A549 (cell line): Measurements from ENCODE around the gene RNF207. TPM values are rescaled to one million over a fixed set of nuclear protein-coding genes. Genes with fewer than 3 reads are reported as not detected.

Experiments used
- ATAC-seq, 2 experiments: fragments of 200-7000 bp in 1 of 2; fragments of >200 bp in 1 of 2; cut with Nextera tagmentation in 1 of 2; cut with Tn5 transposase in 1 of 2; 3 replicates each; pipeline versions ENCODE4 v1.8.0 to v1.9.1; 2018 to 2020; ENCODE audit warnings: mild to moderate bottlenecking in 1 of 2, moderate library complexity in 1 of 2
- CTCF ChIA-PET: fragments of 300-600 bp; sonication (Branson Sonifier 250); formaldehyde crosslinking; extraction: SDS; loops from one replicate; lab custom pipeline; 2021; ENCODE audit warnings: antibody characterized with exemption, inconsistent platforms; lab: Yijun Ruan, JAX
- POLR2A ChIA-PET: fragments of 350-600 bp; formaldehyde crosslinking; extraction: SDS; loops from one replicate; lab custom pipeline; 2021; ENCODE audit warnings: antibody characterized with exemption, inconsistent platforms; lab: Yijun Ruan, JAX
- DNase-seq, 2 experiments: peaks; one replicate each; pipeline versions ENCODE4 v3.0.0 to v3.0.0-alpha.2; 2011 to 2016; ENCODE audit warnings: low read depth in 1 of 2, low spot score in 1 of 2
- FAIRE-seq: peaks from 2 replicates; lab custom pipeline; 2011; peaks lifted over from hg19 to GRCh38; lab: Jason Lieb, UNC
- H3K27ac ChIP-seq, 2 experiments: fragments of >200 bp; sonication (Bioruptor Twin); formaldehyde crosslinking; 3 replicates each; pipeline ENCODE4 v1.5.1; 2016 to 2017
- H3K4me1 ChIP-seq: fragments of >200 bp; sonication (Bioruptor Twin); formaldehyde crosslinking; 3 replicates; pipeline ENCODE4 v1.6.1; 2016
- H3K4me2 ChIP-seq: fragments of >200 bp; sonication (Bioruptor Twin); formaldehyde crosslinking; 3 replicates; pipeline ENCODE4 v1.6.1; 2016
- H3K4me3 ChIP-seq: fragments of >200 bp; sonication (Bioruptor Twin); formaldehyde crosslinking; 3 replicates; pipeline ENCODE4 v1.5.1; 2016
- H3K9me3 ChIP-seq: fragments of >200 bp; sonication (Bioruptor Twin); formaldehyde crosslinking; 3 replicates; pipeline ENCODE4 v1.6.1; 2016
- ATOH8 ChIP-seq: fragments of 250-450 bp; sonication (Bioruptor Pico); IDR thresholded peaks from 2 replicates; pipeline ENCODE4 v1.5.0; 2020; ENCODE audit warnings: low read depth, mild to moderate bottlenecking, moderate library complexity
- BCL3 ChIP-seq: fragments of >200 bp; sonication (Bioruptor Twin); formaldehyde crosslinking; IDR thresholded peaks from 3 replicates; pipeline ENCODE4 v1.6.1; 2016
- CBX8 ChIP-seq: fragments of 200-600 bp; sonication (generic); IDR thresholded peaks from 2 replicates; pipeline ENCODE4 v1.6.1; 2016
- CHD2 ChIP-seq: fragments of 150-350 bp; IDR thresholded peaks from 2 replicates; pipeline ENCODE4 v1.6.1; 2014; ENCODE audit warnings: low read length; ENCODE audit not compliant: partially characterized antibody
- EHMT2 ChIP-seq: fragments of 200-600 bp; sonication (generic); IDR thresholded peaks from 2 replicates; pipeline ENCODE4 v1.6.1; 2016; ENCODE audit warnings: antibody characterized with exemption, low read depth, mild to moderate bottlenecking, moderate library complexity
- EP300 ChIP-seq, 2 experiments: fragments of >200 bp; sonication (Bioruptor Twin); formaldehyde crosslinking; IDR thresholded peaks; 2 replicates in 1 of 2; 3 replicates in 1 of 2; pipeline ENCODE4 v1.6.1; 2016 to 2017
- FOSB ChIP-seq: fragments of 250-450 bp; sonication (Bioruptor Pico); IDR thresholded peaks from 2 replicates; pipeline ENCODE4 v1.5.0; 2020; ENCODE audit warnings: mild to moderate bottlenecking, moderate library complexity
- GATA3 ChIP-seq: IDR thresholded peaks from 2 replicates; pipeline ENCODE4 v1.6.1; 2012; ENCODE audit warnings: borderline replicate concordance
- HDAC2 ChIP-seq: fragments of 200-600 bp; sonication (generic); IDR thresholded peaks from 2 replicates; pipeline ENCODE4 v1.6.1; 2016
- HOXB13 ChIP-seq: fragments of 250-450 bp; sonication (Bioruptor Pico); IDR thresholded peaks from 2 replicates; pipeline ENCODE4 v1.5.0; 2020; ENCODE audit warnings: low read depth, mild to moderate bottlenecking, moderate library complexity
- HOXB5 ChIP-seq: fragments of 250-450 bp; sonication (Bioruptor Pico); IDR thresholded peaks from 2 replicates; pipeline ENCODE4 v1.5.0; 2020; ENCODE audit warnings: mild to moderate bottlenecking, moderate library complexity
- JUN ChIP-seq, 2 experiments: fragments of >200 bp; sonication (Bioruptor Twin); formaldehyde crosslinking; IDR thresholded peaks; 2 replicates in 1 of 2; 3 replicates in 1 of 2; pipeline ENCODE4 v1.6.1; 2016 to 2017
- KDM1A ChIP-seq: fragments of 200-600 bp; sonication (generic); IDR thresholded peaks from 2 replicates; pipeline ENCODE4 v1.6.1; 2016; ENCODE audit warnings: low read depth, mild to moderate bottlenecking
- NFE2L2 ChIP-seq: fragments of 150-350 bp; conservative IDR thresholded peaks from 2 replicates; pipeline ENCODE4 v1.6.1; 2014; ENCODE audit warnings: low read length
- NPAS2 ChIP-seq: fragments of 250-450 bp; sonication (Bioruptor Pico); IDR thresholded peaks from 2 replicates; pipeline ENCODE4 v1.8.0; 2022; ENCODE audit warnings: mild to moderate bottlenecking, moderate library complexity, borderline replicate concordance
- NR3C1 ChIP-seq: fragments of >200 bp; sonication (Bioruptor Twin); formaldehyde crosslinking; IDR thresholded peaks from 3 replicates; pipeline ENCODE4 v1.6.1; 2017
- PBX3 ChIP-seq: IDR thresholded peaks from 2 replicates; pipeline ENCODE4 v1.6.1; 2012
- POLR2AphosphoS2 ChIP-seq: conservative IDR thresholded peaks from 2 replicates; pipeline ENCODE4 v1.6.1; 2012; ENCODE audit warnings: low read length, improper control_type of control experiment, inconsistent platforms
- RAD21 ChIP-seq, 2 experiments: fragments of >200 bp in 1 of 2; sonication (Bioruptor Twin) in 1 of 2; formaldehyde crosslinking in 1 of 2; IDR thresholded peaks in 1 of 2; conservative IDR thresholded peaks in 1 of 2; 2 replicates in 1 of 2; 3 replicates in 1 of 2; pipeline ENCODE4 v1.6.1; 2012 to 2018; ENCODE audit warnings: inconsistent platforms in 1 of 2
- RNF2 ChIP-seq: fragments of 200-600 bp; sonication (generic); IDR thresholded peaks from 2 replicates; pipeline ENCODE4 v1.6.1; 2016; ENCODE audit warnings: low read depth, mild to moderate bottlenecking, antibody characterized with exemption, moderate library complexity, borderline replicate concordance
- SREBF2 ChIP-seq: fragments of 450-650 bp; IDR thresholded peaks from 2 replicates; pipeline ENCODE4 v1.6.1; 2014; ENCODE audit warnings: mild to moderate bottlenecking, moderate library complexity
- TFCP2L1 ChIP-seq: fragments of 250-450 bp; sonication (Bioruptor Pico); IDR thresholded peaks from 2 replicates; pipeline ENCODE4 v1.5.0; 2021; ENCODE audit warnings: mild to moderate bottlenecking
- TP53 ChIP-seq: fragments of 250-450 bp; sonication (Bioruptor Pico); IDR thresholded peaks from 2 replicates; pipeline ENCODE4 v1.5.0; 2021; ENCODE audit warnings: mild to moderate bottlenecking, moderate library complexity
- ZC3H11A ChIP-seq: fragments of 450-650 bp; IDR thresholded peaks from 2 replicates; pipeline ENCODE4 v1.6.1; 2014; ENCODE audit warnings: antibody characterized with exemption, mild to moderate bottlenecking
- ZSCAN20 ChIP-seq: fragments of 250-450 bp; sonication (Bioruptor Pico); IDR thresholded peaks from 2 replicates; pipeline ENCODE4 v1.8.0; 2022; ENCODE audit warnings: mild to moderate bottlenecking, moderate library complexity
- WGBS: methylation state at CpG from one replicate; pipeline ENCODE4 v1.1.6; 2017; ENCODE audit errors: missing lambda C conversion rate; 5-methylcytosine and 5-hydroxymethylcytosine counted together
- polyA plus RNA-seq, 4 experiments: library from polyadenylated mRNA; depleted of rRNA in 3 of 4; stranded (reverse); fragments of >200 nt; fragmentation: RNase III in 1 of 4; extraction: RNeasy Plus Mini Kit Qiagen cat#74134 plus additional on column Dnase treatment in 1 of 4; gene quantifications; 2 replicates in 3 of 4; 3 replicates in 1 of 4; pipeline ENCODE4 v1.2.3, GENCODE V29; 2011 to 2017
- TF ChIP-seq, protein P1 (sequence below): IDR thresholded peaks from 2 replicates; pipeline ENCODE4 v1.6.1; 2012; ENCODE audit warnings: low read depth, borderline replicate concordance

RNF207 gene
- polyA plus RNA-seq, 2 of the 4 experiments (the other 2 are of a cell fraction), result 11.3 to 24.6 TPM

DNA sequence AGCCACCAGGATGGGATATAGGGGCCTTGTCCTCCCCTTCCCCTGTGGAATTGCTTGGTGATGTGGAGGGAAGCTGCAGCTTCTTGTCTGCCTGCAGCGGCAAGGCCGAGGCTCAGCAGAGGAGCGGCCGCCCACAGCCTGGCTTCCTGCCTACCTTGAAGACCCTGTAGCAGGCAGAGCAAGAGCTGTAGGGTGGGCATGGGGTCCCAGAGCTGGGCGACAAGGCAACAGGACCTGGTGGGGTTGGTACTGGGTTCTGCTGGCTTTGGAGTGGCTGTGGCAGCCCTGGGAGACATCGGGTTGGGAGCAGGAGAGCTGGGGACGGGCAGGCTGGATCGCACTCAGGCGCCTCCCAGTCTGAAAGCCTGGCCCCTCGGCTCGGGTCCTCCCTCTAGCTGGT is 60.7 kb downstream of the RNF207 start:
- H3K4me3 ChIP-seq, result no peak overlapping the region
- TF ChIP-seq HOXB13 (CRISPR knock-in tag) (no peak), POLR2AphosphoS2 (no peak), ZSCAN20 (CRISPR knock-in tag) (no peak), HOXB5 (CRISPR knock-in tag) (no peak), PBX3 (no peak), SREBF2 (no peak), FOSB (no peak), EP300 (IDR thresholded peaks at IDR 0.05) (no peak), HDAC2 (no peak), ATOH8 (no peak), NPAS2 (CRISPR knock-in tag) (no peak), BCL3 (no peak), NFE2L2 (no peak), GATA3 (no peak), ZC3H11A (no peak), NR3C1 (no peak)
- TF ChIP-seq, protein P1, sequence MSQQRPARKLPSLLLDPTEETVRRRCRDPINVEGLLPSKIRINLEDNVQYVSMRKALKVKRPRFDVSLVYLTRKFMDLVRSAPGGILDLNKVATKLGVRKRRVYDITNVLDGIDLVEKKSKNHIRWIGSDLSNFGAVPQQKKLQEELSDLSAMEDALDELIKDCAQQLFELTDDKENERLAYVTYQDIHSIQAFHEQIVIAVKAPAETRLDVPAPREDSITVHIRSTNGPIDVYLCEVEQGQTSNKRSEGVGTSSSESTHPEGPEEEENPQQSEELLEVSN, result no peak
- ChIA-PET POLR2A (interaction anchor here (0.6 kb wide), 1 partner anchor 130 kb away, joined by 3 read pairs; no protein-coding TSS in a partner anchor), CTCF (interaction anchor here (0.7 to 3.2 kb wide), 6 partner anchors 20 to 178 kb away, joined by 4 to 20 read pairs (median 4); no protein-coding TSS in a partner anchor)
- peaks cover 6% of the 10 kb centered on the region; the same call in 1 of the 3 replicates for H3K4me1 ChIP-seq
- WGBS, result 93% methylated on average over 6 of the region's 11 CpGs
- no peak for DNase-seq
- H3K9me3 ChIP-seq, result no peaks in the 10 kb centered on the region
- no peak for FAIRE-seq
- ATAC-seq, result no peak
- no peak overlapping the region for H3K27ac ChIP-seq
- no peak overlapping the region for H3K4me2 ChIP-seq

DNA sequence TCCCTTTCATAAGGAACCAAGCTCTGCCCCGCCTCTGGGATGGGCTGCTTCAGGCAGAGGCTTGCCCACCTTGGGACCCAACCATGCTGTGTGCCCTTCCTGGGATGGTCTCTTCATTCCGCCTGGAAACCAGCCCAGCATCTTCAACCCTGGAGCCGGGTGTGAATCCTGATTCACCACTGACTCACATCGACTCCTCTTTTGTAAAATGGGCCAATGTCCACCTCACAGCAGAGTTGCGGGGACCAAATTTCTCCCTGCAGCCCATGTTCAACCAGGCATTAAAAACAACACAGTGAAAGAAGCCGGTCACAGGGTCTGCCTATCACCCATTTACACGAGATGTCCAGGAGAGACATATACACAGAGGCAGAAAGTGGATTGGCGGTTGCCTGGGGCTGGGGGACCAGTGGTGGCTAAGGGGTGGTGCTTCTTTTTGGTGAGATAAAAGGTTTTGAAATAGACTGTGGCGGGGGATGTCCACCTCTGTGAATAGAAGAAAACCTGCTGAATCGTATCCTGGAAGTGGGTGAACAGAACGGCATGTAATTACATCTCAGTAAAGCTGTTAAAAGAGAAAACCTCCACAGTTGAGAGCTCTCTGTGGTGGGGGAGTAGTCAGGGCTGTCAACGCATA is 61.9 kb downstream of the RNF207 start:
- POLR2A ChIA-PET, result no interaction called here
- Histone ChIP-seq H3K4me2 (no peak overlapping the region), H3K27ac (no peak overlapping the region), H3K4me1 (peaks cover 6% of the 10 kb centered on the region; the same call in 1 of the 3 replicates), H3K9me3 (no peaks in the 10 kb centered on the region), H3K4me3 (no peak overlapping the region)
- DNase-seq, result no peak
- WGBS, result 68% methylated on average over 10 of the region's 12 CpGs
- no peak for ATAC-seq
- TF ChIP-seq RNF2, result no peak
- no peak for TF ChIP-seq TFCP2L1
- TF ChIP-seq TP53 (CRISPR knock-in tag), result no peak
- no peak for TF ChIP-seq EHMT2
- TF ChIP-seq FOSB, result no peak
- no peak for TF ChIP-seq CHD2
- TF ChIP-seq CBX8, result no peak
- TF ChIP-seq RAD21 (conservative IDR thresholded peaks at IDR 0.05 in 1 of 2, IDR thresholded peaks at IDR 0.05 in 1 of 2), result no peak
- TF ChIP-seq NFE2L2, result no peak
- TF ChIP-seq JUN (IDR thresholded peaks at IDR 0.05), result no peak
- TF ChIP-seq KDM1A, result no peak
- FAIRE-seq, result no peak
- CTCF ChIA-PET, result interaction anchor here (0.5 to 1.4 kb wide), 6 partner anchors 21 to 476 kb away, joined by 3 to 4 read pairs (median 3); no protein-coding TSS in a partner anchor
